Activated T-helper 1 cell treated with anti-CD3 and anti-CD28 coated beads, Interleukin-2, amount 50 U/mL, for 16 hours (primary cell): ENCODE results near the gene POMT2.

ENCODE experiments used
- DNase-seq, 2 donors: peaks; one replicate each; pipeline ENCODE4 v3.0.0-alpha.2; 2020; ENCODE audit warnings: low read depth in 1 of 2, low spot score in 1 of 2

POMT2 gene

DNA sequence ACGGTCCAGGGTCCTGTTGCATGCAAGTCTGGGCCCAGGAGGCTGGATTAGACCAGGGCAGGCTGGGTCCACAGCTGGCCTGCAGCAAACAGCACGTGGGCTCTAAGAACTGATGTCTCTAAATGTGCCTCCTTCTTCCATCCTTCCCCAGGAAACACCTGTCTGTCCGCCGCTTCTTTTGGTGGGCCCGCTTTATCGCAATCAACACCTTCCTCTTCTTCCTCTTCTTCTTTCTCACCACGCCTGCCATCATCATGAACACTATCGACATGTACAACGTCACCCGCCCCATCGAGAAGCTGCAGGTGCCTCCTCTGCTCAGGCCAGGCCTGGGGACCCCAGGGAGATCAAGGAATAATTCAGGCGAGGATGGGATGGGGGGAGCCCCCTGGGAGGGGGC is 77.9 kb downstream of the POMT2 start:
- DNase-seq = no peak

DNA sequence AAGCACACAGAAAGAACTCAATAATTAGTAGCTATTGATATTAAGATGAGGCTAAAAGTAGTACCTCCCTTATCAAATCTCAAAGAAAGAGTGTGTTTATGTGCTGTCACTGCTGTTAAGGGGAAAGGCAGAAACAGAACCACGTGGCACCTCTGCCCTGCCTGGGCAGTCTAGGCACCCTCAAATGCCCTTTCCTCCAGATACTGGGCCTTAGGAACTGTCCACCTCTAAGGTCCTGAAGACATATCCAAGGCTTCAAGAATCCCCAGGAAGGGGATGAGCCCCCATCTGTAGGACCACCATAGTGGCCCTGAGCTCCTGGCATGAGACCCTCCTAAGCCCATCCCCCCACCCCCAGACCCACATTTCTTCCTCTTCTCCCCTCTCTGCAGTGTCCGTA is 78.7 kb downstream of the POMT2 start:
- no peak for DNase-seq

DNA sequence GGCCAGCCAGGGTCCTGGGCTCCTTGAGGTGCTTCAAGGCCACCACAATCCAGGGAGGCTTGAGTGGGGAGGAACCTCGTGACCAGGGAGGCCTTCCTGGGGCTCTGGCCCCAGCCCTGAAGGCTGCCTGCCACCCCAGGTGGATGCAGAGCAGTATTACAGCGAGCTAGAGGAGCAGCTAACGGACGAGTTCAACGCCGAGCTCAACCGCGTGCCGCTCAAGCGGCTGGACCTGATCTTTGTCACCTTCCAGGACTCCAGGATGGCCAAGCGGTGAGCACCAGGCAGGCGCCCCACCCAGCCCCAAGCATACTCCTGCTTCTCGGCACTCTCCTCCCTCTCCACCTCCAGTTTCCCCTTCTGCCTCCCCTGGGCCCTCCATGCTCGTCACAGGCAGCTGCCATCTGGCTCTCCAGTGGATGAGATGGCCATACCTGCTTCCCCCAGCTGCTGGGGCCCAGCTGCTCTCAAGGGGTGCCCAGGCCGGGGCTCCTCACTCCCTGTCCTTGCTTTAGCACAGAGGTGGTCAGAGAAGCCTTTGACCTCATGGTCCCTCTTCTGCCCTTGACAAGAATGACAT is 80.3 kb downstream of the POMT2 start:
- DNase-seq = no peak

DNA sequence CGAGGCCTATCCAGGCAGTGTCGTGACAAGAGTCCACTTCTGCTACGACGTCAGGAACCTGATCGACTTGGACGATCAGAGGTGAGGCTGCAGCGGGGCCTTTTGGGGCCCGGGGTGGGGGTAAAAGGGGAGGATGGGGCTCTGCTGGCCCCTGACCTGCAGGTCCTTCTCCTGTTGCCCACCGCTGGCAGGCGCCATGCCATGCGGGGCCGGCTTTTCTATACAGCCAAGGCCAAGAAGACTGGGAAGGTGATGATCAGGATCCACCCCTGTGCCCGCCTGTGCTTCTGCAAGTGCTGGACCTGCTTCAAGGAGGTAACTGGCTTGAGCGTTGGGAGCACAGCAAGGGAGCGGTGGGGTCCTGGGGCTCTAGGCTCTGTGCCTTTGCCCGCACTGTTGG is 81.3 kb downstream of the POMT2 start:
- no peak for DNase-seq

DNA sequence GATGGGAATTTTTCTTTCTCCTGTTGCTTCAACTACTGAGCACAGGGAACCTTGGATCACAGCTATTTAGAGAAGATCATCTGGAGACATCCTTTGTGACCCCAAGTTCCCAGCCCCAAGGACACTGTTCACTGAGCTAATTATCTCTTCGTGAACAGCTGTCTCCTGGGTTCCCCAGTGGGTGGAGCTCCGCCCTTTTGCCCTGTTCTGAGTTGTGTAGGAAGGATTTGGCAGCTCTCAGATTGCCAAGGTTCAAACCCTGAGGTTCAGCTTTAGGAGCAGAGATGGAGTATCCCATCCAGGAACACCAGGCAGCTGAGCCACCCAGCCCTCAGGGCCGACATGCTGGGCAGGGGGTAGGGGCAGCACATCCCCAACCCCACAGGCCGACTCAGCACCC is 81.7 kb downstream of the POMT2 start:
- no peak for DNase-seq

DNA sequence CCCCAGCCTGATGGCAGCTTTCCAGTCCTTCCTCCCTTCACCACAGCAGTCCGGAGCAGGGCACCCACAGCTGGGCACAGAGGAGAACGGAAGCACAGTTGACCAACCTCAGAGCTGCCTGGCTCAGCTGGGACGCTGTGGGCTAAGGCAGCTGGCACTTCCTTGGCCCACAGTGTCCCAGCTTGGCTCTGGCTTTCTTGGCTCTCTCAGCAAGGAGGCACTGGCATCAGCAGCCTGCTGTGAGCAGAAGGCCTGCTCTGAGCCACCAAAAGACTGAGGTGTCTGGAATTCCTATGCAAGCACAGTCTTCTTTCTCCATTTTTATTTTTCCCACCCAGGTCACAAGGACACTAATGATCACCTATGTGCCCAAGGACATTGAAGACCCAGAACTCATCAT is 82.3 kb downstream of the POMT2 start:
- DNase-seq = no peak

DNA sequence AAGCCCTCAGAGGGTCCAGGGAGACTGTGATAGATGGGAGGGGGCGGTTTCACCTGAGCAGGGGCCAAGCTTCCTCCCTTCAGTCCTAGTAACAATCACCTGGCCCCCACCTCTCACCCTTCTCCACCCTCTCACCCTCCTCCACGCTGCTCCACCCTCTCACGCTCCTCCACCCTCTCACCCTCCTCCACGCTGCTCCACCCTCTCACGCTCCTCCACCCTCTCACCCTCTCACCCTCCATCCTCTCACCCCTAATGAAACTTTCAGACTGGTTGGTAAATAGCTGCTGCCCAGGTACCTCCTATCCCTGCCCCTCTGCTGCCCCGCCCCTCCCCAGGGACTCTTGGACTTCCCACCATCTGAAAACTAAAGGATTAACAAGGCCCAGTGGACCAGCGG is 83.9 kb downstream of the POMT2 start:
- no peak for DNase-seq

DNA sequence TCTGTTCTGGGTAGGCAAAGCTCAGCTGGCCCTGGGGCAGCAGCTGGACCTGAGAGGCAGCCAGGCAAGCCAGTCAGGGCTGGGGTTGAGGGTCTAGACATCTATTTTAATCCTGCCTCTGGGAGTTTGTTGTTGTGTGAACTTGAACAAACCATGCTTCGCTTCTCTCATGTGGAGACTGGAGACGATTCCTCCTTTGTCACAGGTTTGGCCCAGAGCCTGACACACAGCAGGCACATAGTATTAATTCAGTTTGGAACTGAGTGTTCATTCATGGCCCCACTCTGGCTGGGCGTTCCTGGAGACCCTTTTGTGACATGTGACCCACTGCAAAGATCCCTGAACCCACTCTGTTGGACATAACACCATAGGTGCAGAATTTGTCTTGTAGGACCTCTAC is 89.0 kb downstream of the POMT2 start:
- no peak for DNase-seq

DNA sequence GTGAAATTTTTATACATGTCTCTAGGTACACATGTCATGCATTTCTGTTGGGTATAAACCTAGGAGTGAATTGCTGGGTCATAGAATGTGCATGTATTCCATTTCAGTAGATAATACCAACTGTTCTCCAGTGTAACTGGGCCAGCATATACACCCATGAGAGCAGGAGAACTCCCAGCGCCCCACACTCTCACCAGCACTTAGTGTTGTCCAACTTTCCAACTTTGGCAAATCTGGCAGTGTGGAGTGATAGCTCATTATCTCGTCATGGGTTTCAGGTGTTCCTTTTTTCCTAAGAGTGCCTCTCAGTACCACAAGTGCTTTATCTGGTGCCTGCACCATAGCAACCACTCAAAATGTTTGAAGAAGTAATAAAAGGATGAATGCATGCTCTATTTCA is 89.8 kb downstream of the POMT2 start:
- DNase-seq = no peak

DNA sequence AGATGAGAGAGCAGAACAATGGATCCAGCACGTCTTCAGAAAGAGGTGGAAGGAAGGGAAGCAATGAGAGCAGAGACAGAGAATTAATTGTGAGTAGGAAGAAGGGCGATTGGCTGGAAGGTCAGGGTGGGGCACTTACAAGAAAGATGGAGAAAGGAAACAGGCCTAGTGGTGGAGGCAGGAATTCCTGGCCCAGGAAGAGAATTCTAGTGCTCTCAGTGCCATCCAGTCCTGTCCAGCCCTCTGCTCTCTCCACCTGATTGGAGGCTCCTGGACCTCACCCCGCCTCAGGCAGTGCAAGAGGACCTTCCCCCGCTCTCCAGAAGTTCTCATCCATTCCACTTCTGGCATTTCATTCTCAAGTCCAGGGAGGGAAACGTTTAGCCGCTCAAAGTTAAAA is 92.6 kb downstream of the POMT2 start:
- no peak for DNase-seq

DNA sequence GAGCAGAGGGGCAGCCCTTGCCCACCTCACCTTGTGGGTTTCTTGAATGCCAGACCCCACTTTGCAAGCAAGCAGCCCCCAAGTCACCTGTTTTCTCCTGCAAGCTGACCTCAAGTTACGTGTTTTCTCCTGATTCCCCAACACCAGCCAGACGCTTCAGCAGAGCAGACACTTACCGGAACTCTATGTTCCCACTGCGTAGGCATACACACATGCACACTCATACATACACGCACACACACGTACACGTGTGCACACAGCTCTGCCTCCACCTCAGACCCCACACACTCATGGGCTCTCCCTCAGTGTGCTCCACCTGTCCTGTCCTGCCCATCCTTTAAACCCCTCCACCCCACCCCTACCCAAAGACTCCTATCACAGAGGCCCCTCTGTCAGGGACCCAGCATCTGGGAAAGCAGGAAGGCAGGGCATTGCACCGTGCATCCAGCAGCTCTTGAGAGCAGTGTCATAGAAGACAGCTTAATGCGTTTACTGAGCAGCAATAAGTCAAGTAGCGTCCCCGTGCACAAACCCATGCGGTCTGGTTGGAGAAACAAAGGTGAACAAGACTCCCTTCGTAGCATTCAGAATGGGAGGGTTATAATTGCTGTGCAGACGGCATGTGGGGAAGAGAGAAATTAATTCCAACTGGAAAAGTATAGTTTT is 94.7 kb downstream of the POMT2 start:
- no peak for DNase-seq

DNA sequence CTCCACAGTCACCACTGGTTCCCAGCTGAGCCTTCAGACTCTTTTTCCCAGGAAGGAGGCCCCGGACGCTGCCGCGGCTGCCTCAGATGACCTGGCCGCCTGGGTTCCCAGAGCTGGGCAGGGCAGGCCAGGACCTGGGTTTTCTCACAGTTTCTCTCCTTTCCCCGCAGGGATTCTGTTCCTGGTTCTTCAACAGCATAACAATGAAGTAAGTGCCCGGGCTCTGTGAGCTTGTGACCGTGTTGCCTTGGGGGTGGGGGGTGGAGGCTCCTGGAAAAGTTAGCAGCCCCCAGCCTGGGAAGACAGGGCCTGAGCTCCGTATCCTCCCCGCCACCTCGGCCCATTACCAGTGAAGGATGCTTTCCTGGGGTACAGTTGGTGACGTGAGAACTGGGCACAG is 95.4 kb downstream of the POMT2 start:
- DNase-seq = no peak
